ENCODE data around the gene ATP2C1. TPM values are rescaled to one million over a fixed set of nuclear protein-coding genes. Genes with fewer than 3 reads are reported as not detected.
A peak's percentile ranks its signal among the peaks of the same experiment; 100 is the strongest.

ATP2C1 gene
- total and polyA plus RNA-seq, 4 donors = 41.4 to 126 (median 74.2) TPM

GRCh38 chr3:130892759-130893375 lies 1.0 kb upstream of the ATP2C1 start:
- Histone ChIP-seq H3K4me1 (ENCODE audit: control insufficient read depth in 5 of 5, insufficient read depth in 5 of 5, low read length in 5 of 5) (peaks cover 0 to 30% (median 3%) of the 10 kb centered on the region in 5 donors), H3K27me3 (ENCODE audit: control insufficient read depth in 3 of 3, insufficient read depth in 3 of 3, low read length in 2 of 3) (no peaks in the 10 kb centered on the region), H3K4me3 (peak overlapping the region; percentile 63), H3K36me3 (ENCODE audit: control insufficient read depth in 4 of 4, insufficient read depth in 4 of 4, low read length in 4 of 4) (no peaks in the 10 kb centered on the region), H3K27ac (ENCODE audit: low read depth in 1 of 2, low read length in 1 of 2) (peak overlapping the region; percentile 96 to 97), H3K9ac (ENCODE audit: insufficient read depth in 1 of 2, low read length in 2 of 2) (peak overlapping the region; percentile 83 to 93), H3K9me3 (ENCODE audit: control insufficient read depth in 4 of 4, insufficient read depth in 3 of 4, low read length in 3 of 4) (no peaks in the 10 kb centered on the region)
- peak; percentile 77 to 94 (median 92) for DNase-seq
- peak; percentile 73 for ATAC-seq (ENCODE audit: insufficient read depth, low FRiP score)
- 1 to 3% methylated on average over 14 of the region's 14 CpGs for WGBS, 2 donors
- peak; percentile 75 for TF ChIP-seq CTCF (IDR thresholded peaks at IDR 0.05; ENCODE audit: control extremely low read depth, extremely low read depth)

DNA sequence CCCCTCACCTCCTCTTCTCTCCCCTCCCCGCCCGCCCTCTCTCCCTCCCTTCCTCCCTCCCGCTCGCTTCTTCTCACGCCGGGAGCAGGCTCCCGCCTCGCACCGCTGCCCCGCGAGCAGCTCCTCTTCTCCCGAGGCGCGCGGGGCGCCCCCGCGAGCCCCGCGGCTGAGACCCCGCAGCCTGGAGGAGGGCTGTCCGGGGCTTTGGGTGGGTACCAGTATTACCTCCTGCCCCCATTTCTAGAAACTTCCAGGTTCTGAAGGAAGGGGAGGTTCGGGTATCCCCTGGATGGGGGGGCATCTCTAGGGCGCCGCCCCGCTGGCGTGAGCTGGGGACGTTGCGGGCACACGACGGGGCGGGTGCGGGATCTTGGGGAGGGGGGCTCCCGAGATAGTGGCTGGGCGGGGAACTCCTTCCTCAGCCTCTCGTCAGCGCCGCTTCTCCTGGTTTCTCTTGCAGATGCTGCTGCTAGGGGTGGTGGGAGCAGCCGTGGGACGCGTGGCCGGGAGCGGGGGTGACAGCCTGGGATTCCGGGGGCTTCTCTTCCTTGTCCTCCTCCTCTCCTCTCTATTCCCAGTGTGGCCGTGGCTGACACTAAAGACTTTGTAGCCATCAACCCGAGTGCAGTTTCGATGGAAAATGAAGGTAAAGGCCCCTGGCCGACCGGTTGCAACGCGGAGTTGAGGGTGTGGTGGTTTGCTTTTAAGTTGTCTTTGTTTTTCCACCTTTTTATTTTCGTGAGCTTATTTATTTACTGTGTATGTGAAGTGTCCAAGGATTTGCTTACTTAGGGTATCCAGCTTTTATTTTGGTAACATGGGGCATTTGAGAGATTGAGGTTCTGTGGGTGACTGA lies 474 bp downstream of the ATP2C1 start:
- DNase-seq = peak; percentile 57 to 61 (median 59)
- WGBS, 2 donors = 0% methylated on average over 43 to 52 of the region's 52 CpGs
- Histone ChIP-seq H3K36me3 (ENCODE audit: control insufficient read depth in 4 of 4, insufficient read depth in 4 of 4, low read length in 4 of 4) (no peaks in the 10 kb centered on the region), H3K4me1 (ENCODE audit: control insufficient read depth in 5 of 5, insufficient read depth in 5 of 5, low read length in 5 of 5) (peaks cover 0 to 38% (median 3%) of the 10 kb centered on the region in 5 donors), H3K27me3 (ENCODE audit: control insufficient read depth in 3 of 3, insufficient read depth in 3 of 3, low read length in 2 of 3) (no peaks in the 10 kb centered on the region), H3K27ac (ENCODE audit: low read depth in 1 of 2, low read length in 1 of 2) (peak overlapping the region; percentile 92 to 96), H3K4me3 (peak overlapping the region; percentile 63), H3K9ac (ENCODE audit: insufficient read depth in 1 of 2, low read length in 2 of 2) (peak overlapping the region; percentile 60 to 84), H3K9me3 (ENCODE audit: control insufficient read depth in 4 of 4, insufficient read depth in 3 of 4, low read length in 3 of 4) (no peaks in the 10 kb centered on the region)
- ATAC-seq (ENCODE audit: insufficient read depth, low FRiP score) = no peak
- TF ChIP-seq CTCF (IDR thresholded peaks at IDR 0.05; ENCODE audit: control extremely low read depth, extremely low read depth) = no peak

DNA sequence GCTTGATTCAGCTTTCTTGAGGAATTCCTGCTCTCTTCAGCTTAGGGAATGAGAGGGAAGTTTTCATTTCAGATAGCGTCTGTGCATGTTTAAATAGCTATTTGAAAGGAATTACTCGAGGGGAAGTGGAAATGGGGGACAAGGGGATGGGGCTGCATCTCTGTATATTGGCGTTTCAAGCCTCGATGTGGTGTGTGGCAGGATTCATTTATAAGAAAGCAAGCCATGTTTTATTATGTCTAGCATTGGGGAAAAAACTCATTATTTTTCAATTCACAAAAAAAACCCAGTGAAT lies 1.0 kb downstream of the ATP2C1 start:
- no peaks in the 10 kb centered on the region for H3K27me3 ChIP-seq (ENCODE audit: control insufficient read depth in 3 of 3, insufficient read depth in 3 of 3, low read length in 2 of 3)
- no peak for ATAC-seq (ENCODE audit: insufficient read depth, low FRiP score)
- peak overlapping the region in 1 of 2 donors; percentile 35 for H3K27ac ChIP-seq (ENCODE audit: low read depth in 1 of 2, low read length in 1 of 2)
- TF ChIP-seq CTCF (IDR thresholded peaks at IDR 0.05; ENCODE audit: control extremely low read depth, extremely low read depth) = no peak
- peaks cover 0 to 38% (median 4%) of the 10 kb centered on the region in 5 donors for H3K4me1 ChIP-seq (ENCODE audit: control insufficient read depth in 5 of 5, insufficient read depth in 5 of 5, low read length in 5 of 5)
- 0 to 1% methylated on average over 4 of the region's 4 CpGs for WGBS, 2 donors
- H3K9me3 ChIP-seq (ENCODE audit: control insufficient read depth in 4 of 4, insufficient read depth in 3 of 4, low read length in 3 of 4) = no peaks in the 10 kb centered on the region
- no peak for DNase-seq
- H3K36me3 ChIP-seq (ENCODE audit: control insufficient read depth in 4 of 4, insufficient read depth in 4 of 4, low read length in 4 of 4) = no peaks in the 10 kb centered on the region
- H3K9ac ChIP-seq (ENCODE audit: insufficient read depth in 1 of 2, low read length in 2 of 2) = peak overlapping the region; percentile 60 to 84
- H3K4me3 ChIP-seq = peak overlapping the region; percentile 63

Measured in lung (tissue), 12 donors.